ENCODE results near the gene TBX6.

The TBX6 gene

GRCh38 chr16:30065943-30066760 lies 25.6 kb downstream of the TBX6 start:
- Histone ChIP-seq H3K4me1 (ENCODE audit: control insufficient read depth, insufficient read depth, low read length) (peaks cover 41% of the 10 kb centered on the region), H3K36me3 (ENCODE audit: control insufficient read depth, insufficient read depth, low read length) (peaks cover 39% of the 10 kb centered on the region)

GRCh38 chr16:30065102-30065942 lies 26.4 kb downstream of the TBX6 start, which contains the start of gene ALDOA:
ALDOA (plus strand) TSS chr16:30065760; CDS start chr16:30066898, 1,138 bp downstream.
- H3K4me1 ChIP-seq (ENCODE audit: control insufficient read depth, insufficient read depth, low read length), result peaks cover 39% of the 10 kb centered on the region
- H3K4me3 ChIP-seq (ENCODE audit: low read length), result peak within 1 kb of the TSS; percentile 99
- H3K36me3 ChIP-seq (ENCODE audit: control insufficient read depth, insufficient read depth, low read length), result peaks cover 33% of the 10 kb centered on the region
- peak within 1 kb of the TSS; percentile 100 for H3K27ac ChIP-seq (ENCODE audit: low read depth, low read length)
- H3K9ac ChIP-seq (ENCODE audit: low read length), result peak within 1 kb of the TSS; percentile 96
- no peaks in the 10 kb centered on the region for H3K27me3 ChIP-seq (ENCODE audit: control insufficient read depth, insufficient read depth, low read length)

More at GRCh38 chr16:30065943-30066760, 25.6 kb downstream of the TBX6 start:
- Histone ChIP-seq H3K4me3 (ENCODE audit: low read length) (peak overlapping the region; percentile 99), H3K27me3 (ENCODE audit: control insufficient read depth, insufficient read depth, low read length) (no peaks in the 10 kb centered on the region), H3K9ac (ENCODE audit: low read length) (peak overlapping the region; percentile 85), H3K27ac (ENCODE audit: low read depth, low read length) (peak overlapping the region; percentile 99)

DNA sequence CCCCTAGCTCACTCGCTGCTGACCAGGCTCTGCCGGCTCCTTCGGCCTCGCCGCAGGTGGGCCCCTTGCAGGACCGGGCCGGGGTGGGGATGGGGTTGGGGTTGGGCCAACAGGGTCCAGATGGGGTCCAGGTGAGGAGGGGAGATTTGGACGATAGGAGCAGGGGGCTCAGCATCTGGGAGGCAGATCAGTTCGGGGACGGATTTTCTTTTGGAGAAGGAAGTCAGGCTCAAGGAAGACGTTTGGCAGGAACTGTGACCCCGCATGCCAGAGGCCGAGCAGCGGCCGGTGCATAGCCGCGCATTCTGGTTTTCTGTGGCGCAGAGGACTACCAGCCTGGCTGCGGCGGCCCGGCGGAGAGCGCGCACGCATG lies 27.0 kb downstream of the TBX6 start:
- Histone ChIP-seq H3K27me3 (ENCODE audit: control insufficient read depth, insufficient read depth, low read length) (no peaks in the 10 kb centered on the region), H3K9ac (ENCODE audit: low read length) (peak overlapping the region; percentile 96), H3K4me1 (ENCODE audit: control insufficient read depth, insufficient read depth, low read length) (peaks cover 36% of the 10 kb centered on the region), H3K27ac (ENCODE audit: low read depth, low read length) (peak overlapping the region; percentile 100), H3K36me3 (ENCODE audit: control insufficient read depth, insufficient read depth, low read length) (peaks cover 27% of the 10 kb centered on the region), H3K4me3 (ENCODE audit: low read length) (peak overlapping the region; percentile 90)

DNA sequence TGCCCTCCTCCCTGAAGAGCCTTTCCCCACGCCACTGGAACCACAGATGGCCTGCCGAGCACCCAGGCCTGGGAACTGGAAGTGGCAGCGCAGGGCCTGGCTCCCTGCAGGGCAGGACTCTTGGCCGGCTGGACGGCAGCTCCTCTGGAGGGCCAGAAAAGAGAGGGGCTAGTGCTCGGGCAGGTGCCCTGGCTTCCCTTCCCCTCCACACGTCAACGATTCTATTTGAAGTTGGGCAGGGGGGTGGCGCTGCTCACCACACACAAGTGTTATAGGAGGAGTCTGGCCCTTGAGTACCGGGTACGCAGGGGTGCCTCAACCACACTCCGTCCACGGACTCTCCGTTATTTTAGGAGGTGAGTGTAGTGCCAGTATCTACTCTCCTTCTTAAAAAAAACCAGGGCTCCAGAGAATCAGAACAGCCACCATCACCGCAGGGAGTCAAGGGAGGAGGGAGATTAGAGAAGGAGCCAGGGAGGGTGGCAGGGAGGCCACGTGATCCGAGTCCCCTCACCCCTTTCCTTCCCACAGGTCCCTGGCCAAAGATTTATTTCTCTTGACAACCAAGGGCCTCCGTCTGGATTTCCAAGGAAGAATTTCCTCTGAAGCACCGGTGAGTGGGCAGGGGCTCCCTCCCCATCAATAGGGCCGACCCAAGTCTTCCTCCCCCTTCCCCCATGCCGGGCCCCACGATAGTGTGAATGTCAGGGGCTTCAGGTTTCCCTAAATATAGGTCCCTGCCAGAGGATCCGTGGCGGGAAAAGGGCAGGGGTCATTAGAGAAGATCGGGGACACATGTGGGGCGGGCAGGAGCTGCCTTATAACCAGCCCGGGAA lies 27.6 kb downstream of the TBX6 start:
- Histone ChIP-seq H3K27ac (ENCODE audit: low read depth, low read length) (peak overlapping the region; percentile 100), H3K36me3 (ENCODE audit: control insufficient read depth, insufficient read depth, low read length) (peaks cover 21% of the 10 kb centered on the region), H3K4me3 (ENCODE audit: low read length) (peak overlapping the region; percentile 90), H3K27me3 (ENCODE audit: control insufficient read depth, insufficient read depth, low read length) (no peaks in the 10 kb centered on the region), H3K4me1 (ENCODE audit: control insufficient read depth, insufficient read depth, low read length) (peaks cover 30% of the 10 kb centered on the region), H3K9ac (ENCODE audit: low read length) (peak overlapping the region; percentile 96)

- Histone ChIP-seq H3K4me1 (ENCODE audit: control insufficient read depth, insufficient read depth, low read length) (peaks cover 23% of the 10 kb centered on the region), H3K36me3 (ENCODE audit: control insufficient read depth, insufficient read depth, low read length) (peaks cover 14% of the 10 kb centered on the region), H3K27ac (ENCODE audit: low read depth, low read length) (peak overlapping the region; percentile 100), H3K27me3 (ENCODE audit: control insufficient read depth, insufficient read depth, low read length) (no peaks in the 10 kb centered on the region), H3K9ac (ENCODE audit: low read length) (peak overlapping the region; percentile 96), H3K4me3 (ENCODE audit: low read length) (peak overlapping the region; percentile 90)
Observed at GRCh38 chr16:30063278-30063892, 28.3 kb downstream of the TBX6 start.

GRCh38 chr16:30060836-30061554 lies 30.7 kb downstream of the TBX6 start:
- Histone ChIP-seq H3K27ac (ENCODE audit: low read depth, low read length) (no peak overlapping the region), H3K4me1 (ENCODE audit: control insufficient read depth, insufficient read depth, low read length) (peaks cover 9% of the 10 kb centered on the region), H3K36me3 (ENCODE audit: control insufficient read depth, insufficient read depth, low read length) (peaks cover 1% of the 10 kb centered on the region), H3K4me3 (ENCODE audit: low read length) (no peak overlapping the region), H3K27me3 (ENCODE audit: control insufficient read depth, insufficient read depth, low read length) (no peaks in the 10 kb centered on the region), H3K9ac (ENCODE audit: low read length) (no peak overlapping the region)

- Histone ChIP-seq H3K27me3 (ENCODE audit: control insufficient read depth, insufficient read depth, low read length) (no peaks in the 10 kb centered on the region), H3K9ac (ENCODE audit: low read length) (no peak overlapping the region), H3K4me3 (ENCODE audit: low read length) (no peak overlapping the region), H3K36me3 (ENCODE audit: control insufficient read depth, insufficient read depth, low read length) (no peaks in the 10 kb centered on the region), H3K4me1 (ENCODE audit: control insufficient read depth, insufficient read depth, low read length) (peaks cover 9% of the 10 kb centered on the region), H3K27ac (ENCODE audit: low read depth, low read length) (no peak overlapping the region)
Observed at GRCh38 chr16:30060346-30060745, 31.4 kb downstream of the TBX6 start.

DNA sequence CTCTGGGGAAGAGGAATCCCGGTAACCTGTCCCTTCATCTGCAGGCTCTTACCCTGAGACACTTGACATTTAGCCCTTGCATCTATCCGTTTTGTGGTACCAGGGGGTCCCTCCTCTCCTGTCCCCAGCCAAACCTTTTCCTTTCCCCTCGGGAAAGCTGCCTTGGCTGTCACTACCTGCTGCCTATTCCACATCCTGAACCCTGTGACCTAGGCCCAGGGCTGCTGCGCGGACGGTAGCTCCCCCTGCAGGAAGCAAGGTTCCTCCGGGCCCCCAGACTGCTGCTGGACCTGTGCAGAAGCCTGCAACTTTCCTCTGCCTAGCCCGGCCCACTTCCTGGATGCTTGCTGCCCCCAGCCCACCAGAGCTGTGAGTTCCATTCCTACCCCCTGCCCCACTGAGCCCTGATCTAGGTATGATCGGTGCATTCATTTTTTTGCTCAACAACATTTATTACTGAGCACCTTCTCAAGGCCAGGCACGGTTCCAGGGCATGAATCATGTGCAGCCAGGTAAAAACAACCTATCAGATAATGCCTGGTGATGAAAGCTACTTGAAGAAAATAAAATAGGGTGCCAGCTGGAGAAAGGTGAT lies 36.7 kb downstream of the TBX6 start:
- no peak overlapping the region for H3K9ac ChIP-seq (ENCODE audit: low read length)
- H3K36me3 ChIP-seq (ENCODE audit: control insufficient read depth, insufficient read depth, low read length), result no peaks in the 10 kb centered on the region
- no peaks in the 10 kb centered on the region for H3K27me3 ChIP-seq (ENCODE audit: control insufficient read depth, insufficient read depth, low read length)
- peaks cover 2% of the 10 kb centered on the region for H3K4me1 ChIP-seq (ENCODE audit: control insufficient read depth, insufficient read depth, low read length)
- H3K27ac ChIP-seq (ENCODE audit: low read depth, low read length), result no peak overlapping the region
- H3K4me3 ChIP-seq (ENCODE audit: low read length), result no peak overlapping the region

GRCh38 chr16:30054451-30054850 lies 37.3 kb downstream of the TBX6 start:
- no peak overlapping the region for H3K4me3 ChIP-seq (ENCODE audit: low read length)
- no peaks in the 10 kb centered on the region for H3K36me3 ChIP-seq (ENCODE audit: control insufficient read depth, insufficient read depth, low read length)
- no peaks in the 10 kb centered on the region for H3K27me3 ChIP-seq (ENCODE audit: control insufficient read depth, insufficient read depth, low read length)
- H3K27ac ChIP-seq (ENCODE audit: low read depth, low read length), result no peak overlapping the region
- peaks cover 2% of the 10 kb centered on the region for H3K4me1 ChIP-seq (ENCODE audit: control insufficient read depth, insufficient read depth, low read length)
- no peak overlapping the region for H3K9ac ChIP-seq (ENCODE audit: low read length)

DNA sequence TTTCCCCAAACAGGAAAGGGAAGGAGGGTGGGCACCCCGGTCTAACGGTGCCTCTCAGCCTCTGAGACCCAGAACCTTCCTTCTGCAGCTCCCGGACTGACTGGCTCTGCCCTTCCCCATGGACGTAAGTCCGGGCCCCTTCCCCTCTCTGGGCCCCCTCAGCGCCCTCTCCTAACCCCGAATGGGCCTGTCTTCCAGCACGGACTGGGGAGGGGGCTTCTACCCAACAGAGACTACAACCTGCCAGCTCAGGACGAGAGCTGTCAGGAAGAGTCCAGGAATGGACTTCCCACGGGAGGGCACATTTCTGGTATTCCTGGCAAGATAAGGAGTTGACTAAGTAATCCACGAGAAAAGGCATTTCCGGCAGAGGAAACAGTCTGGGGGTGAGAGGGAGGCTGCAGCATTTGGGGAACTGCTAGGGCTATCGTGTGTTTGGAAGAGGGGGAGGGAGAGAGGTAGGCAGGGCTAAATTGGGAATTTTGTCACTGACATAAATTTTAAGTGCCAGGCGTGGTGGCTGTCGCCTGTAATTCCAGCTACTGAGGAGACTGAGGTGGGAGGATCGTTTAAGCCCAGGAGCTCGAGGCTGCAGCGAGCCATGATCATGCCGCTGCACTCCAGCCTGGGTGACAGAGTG lies 38.2 kb downstream of the TBX6 start:
- Histone ChIP-seq H3K4me1 (ENCODE audit: control insufficient read depth, insufficient read depth, low read length) (peaks cover 2% of the 10 kb centered on the region), H3K27me3 (ENCODE audit: control insufficient read depth, insufficient read depth, low read length) (no peaks in the 10 kb centered on the region), H3K4me3 (ENCODE audit: low read length) (peak overlapping the region; percentile 84), H3K36me3 (ENCODE audit: control insufficient read depth, insufficient read depth, low read length) (no peaks in the 10 kb centered on the region), H3K9ac (ENCODE audit: low read length) (no peak overlapping the region), H3K27ac (ENCODE audit: low read depth, low read length) (no peak overlapping the region)

All from rectal smooth muscle tissue (tissue), 1 donor.